ENCODE results near the gene CSNK1E. TPM values are rescaled to one million over a fixed set of nuclear protein-coding genes. Genes with fewer than 3 reads are reported as not detected.

Gene CSNK1E
- total RNA-seq, 2 experiments from 2014 or later: 110 to 122 TPM

GRCh38 chr22:38295339-38295738 is 21.9 kb downstream of the CSNK1E start:
- ATAC-seq (no peak), DNase-seq (no peak)
- Mint-ChIP-seq H3K27me3 (no peaks in the 10 kb centered on the region), H3K4me3 (no peak overlapping the region), H3K9me3 (ENCODE audit: low read depth) (no peaks in the 10 kb centered on the region), H3K36me3 (peaks cover 14% of the 10 kb centered on the region), H3K4me1 (no peaks in the 10 kb centered on the region), H3K27ac (no peak overlapping the region)
- CTCF ChIA-PET: interaction anchor here (0.6 to 1.4 kb wide), 3 partner anchors 22 to 295 kb away, joined by 3 read pairs; no protein-coding TSS in a partner anchor

- no peak for DNase-seq
- Mint-ChIP-seq H3K4me1 (no peaks in the 10 kb centered on the region), H3K4me3 (no peak overlapping the region), H3K27ac (no peak overlapping the region), H3K9me3 (ENCODE audit: low read depth) (no peaks in the 10 kb centered on the region), H3K36me3 (peaks cover 11% of the 10 kb centered on the region), H3K27me3 (no peaks in the 10 kb centered on the region)
- CTCF ChIA-PET: no interaction called here
- no peak for ATAC-seq
These were observed 23.0 kb downstream of the CSNK1E start for GRCh38 chr22:38294193-38294592.

- no peak overlapping the region for H3K4me3 Mint-ChIP-seq
- H3K4me1 Mint-ChIP-seq: no peaks in the 10 kb centered on the region
- DNase-seq: no peak
- H3K36me3 Mint-ChIP-seq: peaks cover 7% of the 10 kb centered on the region
- CTCF ChIA-PET: no interaction called here
- H3K9me3 Mint-ChIP-seq (ENCODE audit: low read depth): no peaks in the 10 kb centered on the region
- ATAC-seq: no peak
- no peak overlapping the region for H3K27ac Mint-ChIP-seq
- no peaks in the 10 kb centered on the region for H3K27me3 Mint-ChIP-seq
These were observed 24.5 kb downstream of the CSNK1E start for GRCh38 chr22:38292694-38293093.

- Mint-ChIP-seq H3K9me3 (ENCODE audit: low read depth) (no peaks in the 10 kb centered on the region), H3K27me3 (no peaks in the 10 kb centered on the region), H3K4me3 (no peak overlapping the region), H3K4me1 (no peaks in the 10 kb centered on the region), H3K27ac (no peak overlapping the region), H3K36me3 (peaks cover 3% of the 10 kb centered on the region)
- DNase-seq (no peak), ATAC-seq (no peak)
- CTCF ChIA-PET: no interaction called here
These were observed 25.9 kb downstream of the CSNK1E start for GRCh38 chr22:38291201-38291777.

- CTCF ChIA-PET: interaction anchor here (1.4 kb wide), 1 partner anchor 48 kb away, joined by 3 read pairs; no protein-coding TSS in a partner anchor
- Mint-ChIP-seq H3K27me3 (no peaks in the 10 kb centered on the region), H3K36me3 (peaks cover 3% of the 10 kb centered on the region), H3K27ac (no peak overlapping the region), H3K9me3 (ENCODE audit: low read depth) (no peaks in the 10 kb centered on the region), H3K4me3 (no peak overlapping the region), H3K4me1 (no peaks in the 10 kb centered on the region)
- no peak for DNase-seq
- no peak for ATAC-seq
These were observed 26.9 kb downstream of the CSNK1E start for GRCh38 chr22:38290347-38290746.

GRCh38 chr22:38289583-38290082 is 27.6 kb downstream of the CSNK1E start:
- no peak overlapping the region for H3K27ac Mint-ChIP-seq
- no peak overlapping the region for H3K4me3 Mint-ChIP-seq
- CTCF ChIA-PET: interaction anchor here (1.4 kb wide), 2 partner anchors 47 to 60 kb away, joined by 3 read pairs; no protein-coding TSS in a partner anchor
- H3K36me3 Mint-ChIP-seq: peaks cover 3% of the 10 kb centered on the region
- H3K27me3 Mint-ChIP-seq: no peaks in the 10 kb centered on the region
- DNase-seq: no peak
- no peaks in the 10 kb centered on the region for H3K4me1 Mint-ChIP-seq
- H3K9me3 Mint-ChIP-seq (ENCODE audit: low read depth): no peaks in the 10 kb centered on the region
- no peak for ATAC-seq

- Mint-ChIP-seq H3K4me3 (no peak overlapping the region), H3K4me1 (no peaks in the 10 kb centered on the region), H3K9me3 (ENCODE audit: low read depth) (no peaks in the 10 kb centered on the region), H3K36me3 (peaks cover 3% of the 10 kb centered on the region), H3K27me3 (no peaks in the 10 kb centered on the region), H3K27ac (no peak overlapping the region)
- ATAC-seq (no peak), DNase-seq (no peak)
- CTCF ChIA-PET: interaction anchor here (1.4 kb wide), 1 partner anchor 21 kb away, joined by 3 read pairs; no protein-coding TSS in a partner anchor
These were observed 30.1 kb downstream of the CSNK1E start for GRCh38 chr22:38286915-38287669.

GRCh38 chr22:38285018-38285417 is 32.2 kb downstream of the CSNK1E start:
- H3K36me3 Mint-ChIP-seq: peaks cover 3% of the 10 kb centered on the region
- H3K27me3 Mint-ChIP-seq: no peaks in the 10 kb centered on the region
- H3K4me3 Mint-ChIP-seq: no peak overlapping the region
- CTCF ChIA-PET: interaction anchor here (1.5 kb wide), 1 partner anchor 233 kb away, joined by 3 read pairs; no protein-coding TSS in a partner anchor
- no peaks in the 10 kb centered on the region for H3K9me3 Mint-ChIP-seq (ENCODE audit: low read depth)
- no peak for DNase-seq
- no peak overlapping the region for H3K27ac Mint-ChIP-seq
- no peak for ATAC-seq
- H3K4me1 Mint-ChIP-seq: no peaks in the 10 kb centered on the region

GRCh38 chr22:38284042-38284402 is 33.2 kb downstream of the CSNK1E start:
- Mint-ChIP-seq H3K9me3 (ENCODE audit: low read depth) (no peaks in the 10 kb centered on the region), H3K4me3 (no peak overlapping the region), H3K27ac (no peak overlapping the region), H3K36me3 (peaks cover 3% of the 10 kb centered on the region), H3K4me1 (no peaks in the 10 kb centered on the region), H3K27me3 (no peaks in the 10 kb centered on the region)
- ATAC-seq (no peak), DNase-seq (no peak)
- CTCF ChIA-PET: interaction anchor here (0.7 to 1.5 kb wide), 2 partner anchors 15 to 232 kb away, joined by 3 read pairs; no protein-coding TSS in a partner anchor

- CTCF ChIA-PET: interaction anchor here (1.3 kb wide), 1 partner anchor 9 kb away, joined by 3 read pairs; no protein-coding TSS in a partner anchor
- Mint-ChIP-seq H3K4me3 (no peak overlapping the region), H3K4me1 (no peaks in the 10 kb centered on the region), H3K36me3 (no peaks in the 10 kb centered on the region), H3K27me3 (no peaks in the 10 kb centered on the region), H3K9me3 (ENCODE audit: low read depth) (no peaks in the 10 kb centered on the region), H3K27ac (no peak overlapping the region)
- ATAC-seq (no peak), DNase-seq (no peak)
These were observed 34.8 kb downstream of the CSNK1E start for GRCh38 chr22:38282397-38282796.

- CTCF ChIA-PET: no interaction called here
- ATAC-seq (no peak), DNase-seq (no peak)
- Mint-ChIP-seq H3K27me3 (no peaks in the 10 kb centered on the region), H3K9me3 (ENCODE audit: low read depth) (no peaks in the 10 kb centered on the region), H3K4me1 (peaks cover 18% of the 10 kb centered on the region), H3K27ac (no peak overlapping the region), H3K36me3 (no peaks in the 10 kb centered on the region), H3K4me3 (no peak overlapping the region)
These were observed 41.1 kb downstream of the CSNK1E start for GRCh38 chr22:38276166-38276565.

GRCh38 chr22:38273135-38273826 is 44.0 kb downstream of the CSNK1E start:
- DNase-seq (no peak), ATAC-seq (no peak)
- Mint-ChIP-seq H3K27me3 (no peaks in the 10 kb centered on the region), H3K36me3 (no peaks in the 10 kb centered on the region), H3K4me3 (peak overlapping the region; percentile 77), H3K9me3 (ENCODE audit: low read depth) (no peaks in the 10 kb centered on the region), H3K27ac (peak overlapping the region; percentile 86), H3K4me1 (peaks cover 35% of the 10 kb centered on the region)
- CTCF ChIA-PET: interaction anchor here (0.8 to 1.6 kb wide), 6 partner anchors 9 to 173 kb away, joined by 3 to 6 read pairs (median 3); no protein-coding TSS in a partner anchor

- ATAC-seq (peak; percentile 99), DNase-seq (peak; percentile 81)
- no peaks in the 10 kb centered on the region for H3K27me3 Mint-ChIP-seq
- CTCF ChIA-PET: interaction anchor here (1.0 to 1.6 kb wide), 2 partner anchors 26 to 173 kb away, joined by 3 to 6 read pairs; no protein-coding TSS in a partner anchor
- H3K36me3 Mint-ChIP-seq: peaks cover 1% of the 10 kb centered on the region
- peak within 1 kb of the TSS; percentile 80 for H3K4me3 Mint-ChIP-seq
- H3K4me1 Mint-ChIP-seq: peaks cover 40% of the 10 kb centered on the region
- peak within 1 kb of the TSS; percentile 86 for H3K27ac Mint-ChIP-seq
- H3K9me3 Mint-ChIP-seq (ENCODE audit: low read depth): no peaks in the 10 kb centered on the region
These were observed 44.7 kb downstream of the CSNK1E start, which contains the start of gene TMEM184B for GRCh38 chr22:38272373-38273134. TMEM184B (minus strand) TSS chr22:38273010; CDS start chr22:38247961, 25,049 bp downstream.
